Vagina (tissue), 2 donors: Measurements from ENCODE around the gene SLC2A10. TPM values are rescaled to one million over a fixed set of nuclear protein-coding genes. Genes with fewer than 3 reads are reported as not detected.
A peak's percentile ranks its signal among the peaks of the same experiment; 100 is the strongest.

Experiments used
- DNase-seq, 2 donors: peaks; one replicate each; pipeline ENCODE4 v3.0.0-alpha.2; 2017; ENCODE audit errors: extremely low spot score in 2 of 2
- H3K27ac ChIP-seq: fragments of 200-600 bp; sonication (generic); one replicate; pipeline ENCODE4 v1.5.1; 2019
- H3K27me3 ChIP-seq: fragments of 200-600 bp; sonication (generic); one replicate; pipeline ENCODE4 v1.5.1; 2019
- H3K36me3 ChIP-seq, 2 donors: fragments of 200-600 bp; sonication (generic); one replicate each; pipeline ENCODE4 v1.5.1; 2017 to 2019
- H3K4me1 ChIP-seq: fragments of 200-600 bp; sonication (generic); one replicate; pipeline ENCODE4 v1.5.1; 2019
- H3K4me3 ChIP-seq, 2 donors: fragments of 200-600 bp; sonication (generic); 1 replicate in 1 of 2; 2 replicates in 1 of 2; pipeline ENCODE4 v1.5.1; 2016 to 2019
- H3K9me3 ChIP-seq: fragments of 200-600 bp; sonication (generic); one replicate; pipeline ENCODE4 v1.5.1; 2019
- CTCF ChIP-seq, 3 experiments: fragments of 450-650 bp in 2 of 3; fragments of 200-600 bp in 1 of 3; sonication (generic) in 1 of 3; IDR thresholded peaks; one replicate each; pipeline ENCODE4 v1.5.1; 2017 to 2019; ENCODE audit warnings: antibody characterized with exemption in 3 of 3, mild to moderate bottlenecking in 2 of 3, moderate library complexity in 2 of 3
- POLR2A ChIP-seq, 2 donors: fragments of 450-650 bp; IDR thresholded peaks; one replicate each; pipeline ENCODE4 v1.6.1; 2017; ENCODE audit warnings: antibody characterized with exemption in 2 of 2, mild to moderate bottlenecking in 2 of 2, moderate library complexity in 2 of 2
- POLR2AphosphoS5 ChIP-seq, 2 donors: sonication (generic); formaldehyde crosslinking; IDR thresholded peaks; one replicate each; pipeline ENCODE4 v1.9.0; 2017; ENCODE audit warnings: antibody characterized with exemption in 2 of 2, mild to moderate bottlenecking in 2 of 2, low read depth in 1 of 2; ENCODE audit not compliant: insufficient read depth in 1 of 2
- intact Hi-C: fragments of 100-400 bp; cut with DNase I; formaldehyde crosslinking; loops from one replicate; pipeline ENCODE4 v1.15.1; 2023
- total RNA-seq: library from RNA; depleted of rRNA; stranded (reverse); fragments of >200 nt; gene quantifications from one replicate; pipeline ENCODE4 v1.2.3, GENCODE V29; 2016

The SLC2A10 gene
- total RNA-seq, 1 donor from 2014 or later: 21.6 TPM

- no peaks in the 10 kb centered on the region for H3K9me3 ChIP-seq
- intact Hi-C loops: no loop called here
- no peak overlapping the region for H3K27ac ChIP-seq
- H3K4me1 ChIP-seq: no peaks in the 10 kb centered on the region
- H3K36me3 ChIP-seq: no peaks in the 10 kb centered on the region
- no peaks in the 10 kb centered on the region for H3K27me3 ChIP-seq
- no peak for DNase-seq
- H3K4me3 ChIP-seq: no peak overlapping the region
- TF ChIP-seq POLR2AphosphoS5 (IDR thresholded peaks at IDR 0.05; ENCODE audit: insufficient read depth in 1 of 2, low read depth in 1 of 2) (no peak), POLR2A (IDR thresholded peaks at IDR 0.05) (no peak)
Measured at GRCh38 chr20:46749147-46749546, 39.7 kb downstream of the SLC2A10 start.

- no peaks in the 10 kb centered on the region for H3K4me1 ChIP-seq
- intact Hi-C loops: no loop called here
- TF ChIP-seq POLR2A (IDR thresholded peaks at IDR 0.05) (no peak), CTCF (IDR thresholded peaks at IDR 0.05) (no peak), POLR2AphosphoS5 (IDR thresholded peaks at IDR 0.05; ENCODE audit: insufficient read depth in 1 of 2, low read depth in 1 of 2) (no peak)
- no peak for DNase-seq
- H3K27ac ChIP-seq: no peak overlapping the region
- H3K36me3 ChIP-seq: no peaks in the 10 kb centered on the region
- no peaks in the 10 kb centered on the region for H3K27me3 ChIP-seq
- H3K4me3 ChIP-seq: no peak overlapping the region
- H3K9me3 ChIP-seq: no peaks in the 10 kb centered on the region
Measured at GRCh38 chr20:46751856-46752255, 42.4 kb downstream of the SLC2A10 start.

GRCh38 chr20:46752728-46753127, 43.3 kb downstream of the SLC2A10 start:
- Histone ChIP-seq H3K36me3 (no peaks in the 10 kb centered on the region), H3K27ac (no peak overlapping the region), H3K9me3 (no peaks in the 10 kb centered on the region), H3K27me3 (no peaks in the 10 kb centered on the region), H3K4me3 (no peak overlapping the region), H3K4me1 (no peaks in the 10 kb centered on the region)
- no peak for DNase-seq
- TF ChIP-seq POLR2A (IDR thresholded peaks at IDR 0.05): no peak
- peak; percentile 53 to 66 (median 59) for TF ChIP-seq CTCF (IDR thresholded peaks at IDR 0.05)
- TF ChIP-seq POLR2AphosphoS5 (IDR thresholded peaks at IDR 0.05; ENCODE audit: insufficient read depth in 1 of 2, low read depth in 1 of 2): peak in 1 of 2 donors; percentile 30
- intact Hi-C loops: no loop called here

GRCh38 chr20:46755483-46756413, 46.3 kb downstream of the SLC2A10 start:
- TF ChIP-seq CTCF (IDR thresholded peaks at IDR 0.05) (no peak), POLR2AphosphoS5 (IDR thresholded peaks at IDR 0.05; ENCODE audit: insufficient read depth in 1 of 2, low read depth in 1 of 2) (no peak)
- no peak overlapping the region for H3K27ac ChIP-seq
- no peak overlapping the region for H3K4me3 ChIP-seq
- no peaks in the 10 kb centered on the region for H3K27me3 ChIP-seq
- no peaks in the 10 kb centered on the region for H3K36me3 ChIP-seq
- H3K4me1 ChIP-seq: no peaks in the 10 kb centered on the region
- DNase-seq: no peak
- H3K9me3 ChIP-seq: no peaks in the 10 kb centered on the region
- intact Hi-C loops: no loop called here

- no peak for DNase-seq
- H3K9me3 ChIP-seq: no peaks in the 10 kb centered on the region
- H3K4me1 ChIP-seq: no peaks in the 10 kb centered on the region
- H3K4me3 ChIP-seq: no peak overlapping the region
- no peak for TF ChIP-seq POLR2A (IDR thresholded peaks at IDR 0.05)
- TF ChIP-seq CTCF (IDR thresholded peaks at IDR 0.05): no peak
- no peak for TF ChIP-seq POLR2AphosphoS5 (IDR thresholded peaks at IDR 0.05; ENCODE audit: insufficient read depth in 1 of 2, low read depth in 1 of 2)
- no peaks in the 10 kb centered on the region for H3K36me3 ChIP-seq
- intact Hi-C loops: no loop called here
- no peaks in the 10 kb centered on the region for H3K27me3 ChIP-seq
- H3K27ac ChIP-seq: no peak overlapping the region
Measured at GRCh38 chr20:46756419-46756818, 47.0 kb downstream of the SLC2A10 start.
